Ecto neural progenitor cell (in vitro differentiated cells): ENCODE measurements around the gene JKAMP.
"Not testable (repeated sequence)": the region's sequence is repeated elsewhere in the genome, so short reads cannot be mapped to it uniquely, and the experiment has no call there.

Experiments
- DNase-seq: peaks from one replicate; pipeline ENCODE4 v3.0.0-alpha.2; 2018; ENCODE audit warnings: low spot score

Gene JKAMP, protein sequence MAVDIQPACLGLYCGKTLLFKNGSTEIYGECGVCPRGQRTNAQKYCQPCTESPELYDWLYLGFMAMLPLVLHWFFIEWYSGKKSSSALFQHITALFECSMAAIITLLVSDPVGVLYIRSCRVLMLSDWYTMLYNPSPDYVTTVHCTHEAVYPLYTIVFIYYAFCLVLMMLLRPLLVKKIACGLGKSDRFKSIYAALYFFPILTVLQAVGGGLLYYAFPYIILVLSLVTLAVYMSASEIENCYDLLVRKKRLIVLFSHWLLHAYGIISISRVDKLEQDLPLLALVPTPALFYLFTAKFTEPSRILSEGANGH

GRCh38 chr14:59483819-59484638 is at the start of gene JKAMP, which contains the start of gene L3HYPDH:
Gene JKAMP (plus strand): TSS chr14:59484517. CDS start chr14:59484590, 73 bp downstream.
Gene L3HYPDH (minus strand): TSS chr14:59484408. CDS start chr14:59484316, 92 bp downstream.
- DNase-seq, result peak; percentile 98

DNA sequence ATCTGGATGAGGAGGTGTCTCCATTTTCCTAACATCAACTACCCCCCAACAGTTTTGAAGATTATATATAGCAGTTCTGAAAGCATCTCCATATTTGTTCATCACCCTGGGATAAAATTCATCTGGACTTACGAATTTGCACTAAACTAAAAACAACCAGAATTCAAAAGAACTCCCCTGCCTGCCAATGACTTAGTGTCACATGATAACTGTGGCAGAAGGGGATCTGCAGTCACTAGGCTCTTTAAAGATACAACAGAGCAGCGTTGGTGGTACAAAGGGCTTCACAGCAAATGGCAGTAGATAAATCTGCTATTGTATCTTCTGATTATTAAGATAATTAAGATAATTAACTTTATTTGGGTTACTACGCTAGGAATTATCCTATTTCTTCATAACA is 49.2 kb upstream of the JKAMP start:
- DNase-seq, result no peak

DNA sequence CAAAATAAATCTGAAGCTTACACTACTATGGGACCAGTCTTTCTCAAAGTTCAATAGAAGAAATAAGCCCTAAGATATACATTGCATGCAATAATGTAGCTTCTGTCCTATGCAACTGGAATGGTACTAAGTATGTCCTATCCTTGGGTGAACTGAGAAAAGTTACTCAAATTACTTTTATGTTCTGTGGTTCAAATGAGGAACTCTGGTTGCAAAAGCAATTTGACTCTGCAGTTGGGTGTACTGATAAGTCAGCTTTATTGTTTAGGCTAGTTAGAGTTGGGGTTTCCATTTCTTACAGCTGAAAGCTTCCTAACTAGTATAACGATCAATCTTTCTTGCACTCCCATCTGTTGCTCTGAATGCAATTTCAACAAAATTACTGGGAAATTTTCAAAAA is 48.3 kb upstream of the JKAMP start:
- DNase-seq, result no peak

DNA sequence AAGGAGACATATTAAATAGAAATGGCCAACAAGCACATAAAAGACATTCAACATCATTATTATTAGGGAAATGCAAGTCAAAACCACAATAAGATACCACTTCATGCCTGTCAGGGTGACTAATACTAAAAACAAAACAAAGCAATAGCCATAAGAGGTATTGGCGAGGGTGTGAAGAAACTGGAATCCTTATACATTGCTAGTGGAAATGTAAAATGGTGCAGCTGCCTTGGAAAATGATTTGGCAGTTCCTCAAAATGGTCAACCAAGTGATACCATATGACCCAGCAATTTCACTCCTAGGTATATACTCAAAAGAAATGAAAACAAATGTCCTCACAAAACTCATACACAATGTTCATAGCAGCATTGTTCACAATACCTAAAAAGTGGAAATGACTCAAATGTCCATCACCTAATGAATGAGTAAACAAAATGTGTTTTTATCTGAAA is 46.1 kb upstream of the JKAMP start:
- DNase-seq, result no peak

DNA sequence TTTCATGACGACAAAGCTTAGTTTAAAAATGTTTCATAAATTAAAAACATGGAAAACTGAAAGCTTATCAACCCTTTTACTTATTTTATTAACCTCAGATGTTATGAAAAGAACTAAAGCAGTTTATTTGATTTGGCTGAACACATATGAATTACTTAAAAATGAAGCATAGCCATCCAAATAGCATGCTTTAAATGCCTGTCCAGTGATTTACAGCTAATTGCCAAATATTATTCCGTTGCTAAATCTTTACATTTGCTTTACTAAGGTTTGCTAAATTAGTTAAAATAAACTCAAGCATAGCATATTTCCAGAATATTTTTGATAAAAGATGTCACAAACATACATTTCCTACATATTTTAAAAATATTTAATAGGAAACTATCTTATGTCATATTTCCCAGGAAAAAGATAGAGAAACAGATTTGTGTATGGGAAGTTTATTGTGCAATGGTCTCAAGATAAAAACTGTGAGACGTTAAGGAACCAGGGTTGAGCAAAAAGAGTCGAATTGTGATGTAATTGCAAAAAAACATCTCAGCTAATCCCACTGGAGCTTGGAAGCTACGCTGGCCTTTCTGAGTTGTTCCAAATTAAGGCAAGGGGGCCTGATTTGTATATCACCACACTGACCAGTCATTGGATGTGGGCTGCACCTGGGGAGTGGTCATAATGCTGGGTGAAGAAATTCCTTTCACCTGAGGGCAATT is 44.9 kb upstream of the JKAMP start:
- no peak for DNase-seq

DNA sequence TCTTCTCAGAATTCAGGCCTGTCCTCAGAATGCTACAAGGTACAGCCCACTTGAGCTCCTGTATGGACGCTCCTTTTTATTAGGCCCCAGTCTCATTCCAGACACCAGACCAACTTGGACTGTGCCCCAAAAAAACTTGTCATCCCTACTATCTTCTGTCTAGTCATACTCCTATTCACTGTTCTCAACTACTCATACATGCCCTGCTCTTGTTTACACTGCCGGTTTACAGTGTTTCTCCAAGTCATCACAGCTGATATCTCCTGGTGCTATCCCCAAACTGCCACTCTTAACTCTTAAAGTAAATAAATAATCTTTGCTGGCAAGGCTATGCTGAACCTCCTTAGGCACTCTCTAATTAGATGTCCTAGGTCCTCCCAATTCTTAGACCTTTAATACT is 35.6 kb upstream of the JKAMP start:
- not testable (repeated sequence) for DNase-seq

GRCh38 chr14:59450716-59451115 is 33.6 kb upstream of the JKAMP start:
- DNase-seq, result no peak

GRCh38 chr14:59451849-59452248 is 32.5 kb upstream of the JKAMP start:
- no peak for DNase-seq

GRCh38 chr14:59454139-59454538 is 30.2 kb upstream of the JKAMP start:
- DNase-seq, result no peak

DNA sequence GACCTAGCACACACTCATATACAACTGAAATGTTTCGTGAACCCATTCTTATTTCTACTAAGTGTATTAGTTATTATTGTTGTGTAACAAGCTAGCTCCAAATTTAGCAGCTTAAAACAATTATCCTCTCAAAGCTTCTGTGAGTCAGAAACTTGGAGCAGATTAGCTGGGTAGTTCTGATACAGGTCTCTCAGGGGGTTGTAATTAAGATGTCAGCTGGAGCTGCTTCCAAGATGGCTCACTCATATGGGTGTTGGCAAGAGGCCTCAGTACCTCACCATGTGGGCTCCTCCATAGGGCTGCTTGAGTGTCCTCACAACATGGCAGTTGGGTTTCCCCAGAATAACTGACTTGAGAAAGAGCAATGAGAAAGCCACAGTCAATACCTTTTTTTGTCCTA is 28.9 kb upstream of the JKAMP start:
- no peak for DNase-seq

DNA sequence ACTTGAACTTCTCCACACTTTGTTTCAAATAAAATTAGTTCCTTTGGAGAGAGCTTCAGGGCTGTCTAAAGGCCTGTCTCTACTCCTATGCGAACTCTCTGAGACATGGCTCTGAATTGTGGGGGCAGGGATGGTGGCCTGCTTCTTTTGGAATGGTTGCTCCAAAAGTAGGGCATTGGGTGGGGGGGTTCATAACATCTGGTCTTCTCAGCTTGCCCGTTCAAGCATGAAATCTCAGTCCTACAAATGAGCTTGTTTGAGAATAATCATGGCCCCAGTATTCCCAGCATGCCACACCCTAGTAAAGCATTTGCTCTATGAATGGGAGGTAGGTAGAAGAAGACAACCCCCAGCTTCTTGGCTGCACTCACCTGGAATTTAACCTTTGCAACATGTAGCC is 25.8 kb upstream of the JKAMP start:
- DNase-seq, result no peak

DNA sequence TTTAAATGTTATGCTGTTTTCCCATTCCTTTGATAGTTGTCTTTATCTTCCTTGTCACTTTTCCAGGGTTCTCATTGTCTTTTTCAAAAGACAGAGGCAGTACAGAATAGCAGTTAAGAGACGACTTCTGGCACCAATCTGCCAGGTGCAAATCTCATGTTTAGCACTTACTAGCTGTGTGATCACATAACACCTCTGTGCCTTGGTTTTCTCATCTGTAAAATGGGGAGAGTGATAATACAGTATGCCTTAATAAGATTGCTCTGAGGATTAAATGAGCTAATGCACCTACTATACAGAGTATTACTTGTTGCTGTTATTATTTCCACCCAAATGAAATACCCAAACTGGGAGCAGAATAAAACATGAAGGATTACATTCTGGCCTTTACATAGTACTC is 23.9 kb upstream of the JKAMP start:
- DNase-seq, result no peak

DNA sequence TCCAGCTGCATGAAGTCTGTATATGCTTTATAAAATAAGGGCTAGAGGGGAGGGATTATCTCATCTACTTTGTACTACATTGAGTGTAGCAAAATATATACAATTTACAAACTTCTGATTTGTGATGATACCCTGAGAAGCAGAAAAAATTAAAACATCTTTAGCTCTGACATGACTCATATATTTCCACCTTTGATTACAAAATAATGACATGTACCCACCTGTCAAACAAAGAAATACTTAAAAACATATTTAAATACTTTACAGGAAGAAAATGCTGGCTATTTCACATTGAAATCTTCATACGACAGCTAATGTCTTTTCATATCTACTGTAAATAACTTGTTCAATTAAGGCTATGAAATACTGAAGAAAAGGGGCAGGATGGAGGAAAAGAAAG is 22.4 kb upstream of the JKAMP start:
- DNase-seq, result no peak

DNA sequence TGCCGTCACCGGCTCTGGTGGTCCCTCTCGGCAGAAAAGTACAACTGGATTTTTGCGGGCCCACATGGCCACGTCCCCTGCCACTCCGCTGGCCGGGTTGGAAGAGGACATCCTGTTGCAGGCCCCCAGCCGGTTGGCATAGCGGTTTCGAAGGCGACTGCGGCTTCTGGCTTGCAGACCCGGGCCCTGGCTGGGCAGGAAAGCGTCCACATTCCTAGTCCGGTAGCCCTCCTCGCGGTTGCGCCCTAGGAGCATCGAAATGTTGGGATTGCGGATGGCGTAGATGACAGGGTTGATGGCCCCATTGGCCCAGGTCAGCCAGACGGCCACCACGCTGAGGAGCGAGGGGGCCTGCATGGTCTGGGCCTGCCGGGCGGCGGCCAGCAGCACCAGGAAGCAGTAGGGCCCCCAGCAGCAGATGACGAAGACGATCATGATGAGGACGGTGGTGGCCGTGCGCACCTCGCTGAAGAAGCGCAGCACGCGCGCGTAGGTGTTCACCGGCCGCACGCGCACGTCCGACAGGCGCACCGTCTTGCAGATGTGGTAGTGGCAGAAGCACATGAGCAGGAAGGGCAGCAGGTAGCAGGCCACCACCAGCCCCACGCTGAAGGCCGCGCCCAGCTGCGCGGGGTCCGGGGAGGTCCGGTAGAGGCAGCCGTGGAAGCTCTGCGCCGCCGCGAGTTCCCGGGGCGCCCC is 20.4 kb upstream of the JKAMP start:
- DNase-seq, result no peak

DNA sequence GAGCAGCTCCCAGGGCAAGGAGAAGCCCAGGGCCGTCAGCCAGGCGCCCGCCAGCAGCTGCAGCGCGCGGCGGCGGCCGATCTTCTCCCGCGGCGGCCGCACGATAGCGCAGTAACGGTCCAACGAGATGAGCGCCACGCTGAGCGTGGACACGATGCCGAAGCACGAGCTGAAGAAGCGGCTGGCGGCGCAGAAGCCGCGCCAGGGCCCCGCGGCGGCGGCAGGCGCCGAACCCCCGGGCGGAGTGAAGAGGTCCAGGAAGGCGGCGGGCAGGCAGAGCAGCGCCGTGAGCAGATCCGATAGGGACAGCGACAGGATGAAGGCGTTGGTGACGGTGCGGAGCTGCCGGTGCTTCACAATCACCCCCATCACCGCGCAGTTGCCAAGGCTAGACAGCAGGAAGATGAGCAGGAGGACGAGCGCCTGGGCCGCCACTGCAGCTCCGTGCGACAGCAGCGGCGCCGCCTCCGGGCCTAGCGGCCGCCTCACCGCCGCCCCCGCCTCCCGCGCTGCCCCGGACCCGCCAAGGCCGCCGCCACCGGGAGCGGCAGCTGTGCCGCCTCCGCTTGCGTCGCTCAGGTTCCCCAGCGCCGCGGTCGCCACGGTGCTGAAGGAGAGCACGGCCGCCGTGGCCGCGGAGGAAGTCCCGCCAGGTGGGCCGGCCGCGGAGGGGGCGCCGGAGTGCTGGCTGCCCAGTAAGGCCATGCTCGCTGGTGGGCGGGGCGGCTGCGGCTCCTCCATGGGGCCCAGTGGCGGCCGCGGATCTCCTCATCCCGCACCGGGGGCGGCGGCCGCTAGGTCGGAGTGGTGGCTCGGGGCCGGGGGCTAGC is 19.6 kb upstream of the JKAMP start:
- peak; percentile 83 for DNase-seq

DNA sequence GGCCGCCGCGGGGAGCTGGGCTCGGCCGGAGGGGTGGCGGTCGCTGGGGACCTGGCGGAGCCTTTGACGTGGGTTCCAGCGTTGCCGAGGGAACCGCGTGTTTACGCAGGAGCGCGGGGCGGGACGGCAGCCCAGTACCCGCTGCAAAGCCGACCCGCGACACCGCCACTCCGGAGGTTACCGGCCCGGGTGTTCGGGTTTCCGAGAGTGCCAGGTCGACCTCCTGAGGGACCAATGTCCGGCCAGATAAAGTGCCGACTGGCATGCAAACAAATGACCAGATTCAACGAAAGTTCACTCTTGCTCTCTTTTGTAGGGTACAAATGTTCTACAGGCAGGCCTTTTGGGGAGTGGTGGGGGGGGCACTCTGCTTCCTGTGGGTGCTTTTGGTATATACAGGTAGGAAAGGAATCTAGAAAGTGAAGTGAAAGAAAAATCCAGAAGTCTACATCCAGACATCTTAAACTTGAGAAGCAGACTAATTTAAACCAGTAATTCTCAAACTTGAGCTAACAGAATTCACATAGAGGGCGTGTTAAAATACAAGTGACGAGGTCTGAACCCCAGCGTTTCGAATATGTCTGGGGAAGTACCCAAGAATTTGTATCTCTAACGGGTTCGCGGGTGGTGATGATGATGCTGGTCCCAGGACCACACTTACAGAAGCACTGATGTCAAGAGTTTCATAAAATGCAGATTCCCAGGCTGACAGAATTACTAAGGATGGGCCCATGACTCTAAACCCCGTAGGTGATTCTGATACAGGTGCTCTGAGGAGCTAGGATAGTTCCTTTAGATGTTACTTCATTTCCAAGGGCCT is 18.8 kb upstream of the JKAMP start, which contains the start of gene GPR135:
GPR135 (minus strand) TSS at position 65 of the 820 bp plus-strand sequence. CDS start 154 bp downstream, outside the sequence.
- no peak for DNase-seq

GRCh38 chr14:59474172-59474571 is 10.1 kb upstream of the JKAMP start:
- DNase-seq, result no peak

- no peak for DNase-seq
Observed at GRCh38 chr14:59475709-59476108, 8.6 kb upstream of the JKAMP start.

- no peak for DNase-seq
Observed at GRCh38 chr14:59478540-59478939, 5.8 kb upstream of the JKAMP start.

DNA sequence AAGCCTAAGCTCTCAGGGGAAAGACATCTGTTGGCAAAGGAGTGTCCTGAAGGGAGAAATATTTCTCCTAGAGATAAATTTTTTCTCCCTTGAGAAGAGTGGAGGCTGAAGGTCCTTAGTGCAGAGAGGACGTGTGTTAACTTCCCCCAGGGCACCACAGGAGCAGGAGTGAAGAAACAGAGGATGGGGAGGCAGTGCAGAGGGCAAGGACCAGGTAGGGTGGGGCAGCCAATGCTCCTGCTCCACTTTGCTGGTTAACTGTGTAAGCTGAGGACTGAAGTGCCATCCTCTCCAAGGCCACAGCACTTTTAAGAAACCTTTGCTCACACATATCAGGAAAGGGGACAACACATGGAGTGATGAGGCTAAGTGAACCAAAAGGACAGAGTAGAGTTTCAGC is 4.2 kb upstream of the JKAMP start:
- DNase-seq, result no peak
